Erythroblast (primary cell): ENCODE measurements around the gene APBB1IP.
A peak's percentile ranks its signal among the peaks of the same experiment; 100 is the strongest.
"Not testable (repeated sequence)": the region's sequence is repeated elsewhere in the genome, so short reads cannot be mapped to it uniquely, and the experiment has no call there.

Experiments
- DNase-seq, 2 experiments: peaks; one replicate each; lab custom pipeline; 2025; lab: John Stamatoyannopoulos, UW
- GATA1 ChIP-seq: IDR thresholded peaks from 2 replicates; pipeline ENCODE4 v1.6.1; 2011; ENCODE audit warnings: low read depth, mild to moderate bottlenecking, control low read depth, low read length, moderate library complexity
- POLR2A ChIP-seq: IDR thresholded peaks from 2 replicates; pipeline ENCODE4 v1.6.1; 2011; ENCODE audit warnings: mild to moderate bottlenecking, low read length

APBB1IP gene

GRCh38 chr10:26475386-26475785 lies 37.2 kb downstream of the APBB1IP start:
- DNase-seq: peak in 1 of 2 experiments; percentile 36
- TF ChIP-seq POLR2A: no peak

- no peak for DNase-seq
Measured at GRCh38 chr10:26477501-26477900, 39.4 kb downstream of the APBB1IP start.

GRCh38 chr10:26478061-26478460 lies 39.9 kb downstream of the APBB1IP start:
- no peak for DNase-seq
- TF ChIP-seq POLR2A (no peak), GATA1 (no peak)

More at GRCh38 chr10:26477501-26477900, 39.4 kb downstream of the APBB1IP start:
- TF ChIP-seq POLR2A (no peak), GATA1 (no peak)

GRCh38 chr10:26479766-26480492 lies 41.8 kb downstream of the APBB1IP start:
- TF ChIP-seq POLR2A: no peak
- TF ChIP-seq GATA1: no peak
- no peak for DNase-seq

- TF ChIP-seq GATA1: no peak
- no peak for DNase-seq
Measured at GRCh38 chr10:26481315-26481692, 43.2 kb downstream of the APBB1IP start.

GRCh38 chr10:26481914-26482550 lies 43.9 kb downstream of the APBB1IP start:
- TF ChIP-seq POLR2A: no peak
- TF ChIP-seq GATA1: no peak
- DNase-seq: no peak

GRCh38 chr10:26483554-26483953 lies 45.4 kb downstream of the APBB1IP start:
- DNase-seq: no peak

GRCh38 chr10:26485150-26485941 lies 47.2 kb downstream of the APBB1IP start:
- DNase-seq: no peak
- no peak for TF ChIP-seq GATA1
- TF ChIP-seq POLR2A: no peak

More at GRCh38 chr10:26483554-26483953, 45.4 kb downstream of the APBB1IP start:
- TF ChIP-seq POLR2A (no peak), GATA1 (no peak)

- TF ChIP-seq POLR2A (no peak), GATA1 (no peak)
- no peak for DNase-seq
Measured at GRCh38 chr10:26486304-26486703, 48.2 kb downstream of the APBB1IP start.

- TF ChIP-seq POLR2A (no peak), GATA1 (no peak)
- DNase-seq: peak in 1 of 2 experiments; percentile 43
Measured at GRCh38 chr10:26486990-26487850, 49.1 kb downstream of the APBB1IP start.

GRCh38 chr10:26488344-26488743 lies 50.2 kb downstream of the APBB1IP start:
- TF ChIP-seq POLR2A (no peak), GATA1 (no peak)

GRCh38 chr10:26489081-26489480 lies 50.9 kb downstream of the APBB1IP start:
- TF ChIP-seq GATA1 (no peak), POLR2A (no peak)

More at GRCh38 chr10:26488344-26488743, 50.2 kb downstream of the APBB1IP start:
- DNase-seq: no peak

GRCh38 chr10:26490367-26490766 lies 52.2 kb downstream of the APBB1IP start:
- not testable (repeated sequence) for DNase-seq

More at GRCh38 chr10:26489081-26489480, 50.9 kb downstream of the APBB1IP start:
- no peak for DNase-seq
